Stimulated activated naive CD8-positive, alpha-beta T cell treated with anti-CD3 and anti-CD28 coated beads, Interleukin-15, Interleukin-2, amounts not matched to agents 100 U/mL and 50 U/mL, for 24 hours (primary cell): ENCODE results near the gene CCDC190.
"Not testable (repeated sequence)": the region's sequence is repeated elsewhere in the genome, so short reads cannot be mapped to it uniquely, and the experiment has no call there.

ENCODE experiments used
- ATAC-seq: fragments of 150-1000 bp; cut with Tn5 transposase; one replicate; pipeline ENCODE4 v1.10.0; 2021
- DNase-seq: peaks from one replicate; pipeline ENCODE4 v3.0.0; 2021

The CCDC190 gene

DNA sequence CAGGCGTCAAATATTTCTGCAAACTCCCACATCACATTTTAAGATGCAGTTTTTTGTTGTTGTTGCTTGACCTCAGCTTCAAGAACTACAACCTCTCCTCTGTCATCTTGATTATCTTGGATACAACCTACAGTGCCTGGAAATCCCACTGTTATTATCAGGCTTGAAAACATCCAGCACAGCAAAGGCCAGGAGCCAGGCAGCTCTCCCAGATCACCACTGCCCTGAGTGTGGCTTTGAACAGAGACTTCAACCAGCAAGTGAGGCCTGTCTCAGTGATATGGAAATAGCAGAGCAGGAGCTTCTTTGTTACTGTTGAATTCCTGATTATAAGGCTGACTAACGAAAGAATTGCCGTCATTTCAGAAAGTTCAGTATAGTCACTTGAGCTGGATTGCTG is 28.5 kb downstream of the CCDC190 start:
- DNase-seq = no peak
- no peak for ATAC-seq

DNA sequence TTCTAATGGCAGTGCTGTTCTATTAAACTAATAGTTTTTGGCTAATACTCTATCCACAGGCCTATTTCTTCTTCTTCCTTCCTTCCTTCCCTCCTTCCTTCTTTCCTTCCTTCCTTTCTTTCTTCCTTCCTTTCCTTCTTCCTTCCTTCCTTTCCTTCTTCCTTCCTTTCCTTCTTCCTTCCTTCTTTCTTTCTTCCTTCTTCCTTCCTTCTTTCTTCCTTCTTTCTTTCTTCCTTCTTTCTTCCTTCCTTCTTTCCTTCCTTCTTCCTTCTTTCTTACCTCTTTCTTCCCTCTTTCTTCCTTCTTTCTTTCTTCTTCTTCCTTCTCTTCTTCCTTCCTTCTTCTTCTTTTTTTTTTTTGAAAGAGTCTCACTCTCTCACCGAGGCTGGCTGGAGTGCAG is 31.7 kb downstream of the CCDC190 start:
- ATAC-seq (no peak), DNase-seq (no peak)

DNA sequence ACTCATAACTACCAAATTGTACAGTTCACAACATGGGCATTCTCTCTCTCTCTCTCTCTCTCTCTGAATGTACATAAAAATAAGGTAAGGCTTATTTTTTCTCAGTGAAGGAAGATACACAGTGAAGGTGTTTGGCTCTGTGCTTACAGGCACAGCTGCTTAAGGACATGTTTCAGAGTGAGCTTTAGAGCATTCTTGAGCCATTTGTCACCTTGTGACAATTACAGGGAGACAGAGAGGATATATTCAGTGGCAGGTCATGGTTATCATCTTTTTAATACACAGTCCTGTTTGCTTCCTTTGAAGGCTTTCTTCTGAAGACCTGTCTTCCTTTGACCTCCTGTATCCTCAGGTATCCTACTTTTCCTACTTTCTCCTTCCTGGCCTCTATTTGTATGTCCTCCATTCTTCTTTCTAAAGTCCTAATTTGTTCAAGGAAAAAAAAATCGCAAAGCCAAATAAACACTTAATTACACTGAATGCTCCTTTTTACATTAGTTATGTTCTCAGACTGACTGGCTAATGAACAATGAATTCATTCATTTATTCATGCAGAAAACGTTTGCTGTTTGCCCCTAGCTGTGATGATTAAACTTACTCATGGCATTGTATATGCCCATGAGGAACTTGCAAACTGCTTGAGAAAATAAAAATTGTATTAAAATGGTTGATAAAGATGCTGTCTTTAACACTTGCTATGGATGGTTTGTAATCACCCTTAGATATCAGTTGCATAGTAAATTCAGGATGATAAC is 37.0 kb downstream of the CCDC190 start:
- ATAC-seq = no peak

DNA sequence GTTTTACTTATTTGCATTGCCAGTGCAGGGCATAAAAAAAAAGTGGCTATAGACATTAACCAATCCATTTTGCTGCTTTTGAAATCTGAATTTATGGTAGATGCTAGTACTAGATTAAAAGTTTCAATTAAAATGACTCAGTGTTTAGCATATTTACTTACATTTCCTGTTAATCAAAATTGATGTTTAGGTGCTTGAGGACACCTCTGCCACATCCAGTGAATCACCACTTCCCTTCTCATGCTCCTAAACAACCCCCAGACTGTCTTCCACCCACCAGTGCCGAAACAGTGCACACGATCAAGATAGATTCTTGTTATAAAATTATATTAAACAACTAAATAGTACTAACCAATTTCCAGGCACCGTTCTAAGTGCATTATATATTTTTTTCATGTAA is 37.7 kb downstream of the CCDC190 start:
- DNase-seq (no peak), ATAC-seq (peak; percentile 82)

More for the DNA sequence above, 37.0 kb downstream of the CCDC190 start:
- no peak for DNase-seq

DNA sequence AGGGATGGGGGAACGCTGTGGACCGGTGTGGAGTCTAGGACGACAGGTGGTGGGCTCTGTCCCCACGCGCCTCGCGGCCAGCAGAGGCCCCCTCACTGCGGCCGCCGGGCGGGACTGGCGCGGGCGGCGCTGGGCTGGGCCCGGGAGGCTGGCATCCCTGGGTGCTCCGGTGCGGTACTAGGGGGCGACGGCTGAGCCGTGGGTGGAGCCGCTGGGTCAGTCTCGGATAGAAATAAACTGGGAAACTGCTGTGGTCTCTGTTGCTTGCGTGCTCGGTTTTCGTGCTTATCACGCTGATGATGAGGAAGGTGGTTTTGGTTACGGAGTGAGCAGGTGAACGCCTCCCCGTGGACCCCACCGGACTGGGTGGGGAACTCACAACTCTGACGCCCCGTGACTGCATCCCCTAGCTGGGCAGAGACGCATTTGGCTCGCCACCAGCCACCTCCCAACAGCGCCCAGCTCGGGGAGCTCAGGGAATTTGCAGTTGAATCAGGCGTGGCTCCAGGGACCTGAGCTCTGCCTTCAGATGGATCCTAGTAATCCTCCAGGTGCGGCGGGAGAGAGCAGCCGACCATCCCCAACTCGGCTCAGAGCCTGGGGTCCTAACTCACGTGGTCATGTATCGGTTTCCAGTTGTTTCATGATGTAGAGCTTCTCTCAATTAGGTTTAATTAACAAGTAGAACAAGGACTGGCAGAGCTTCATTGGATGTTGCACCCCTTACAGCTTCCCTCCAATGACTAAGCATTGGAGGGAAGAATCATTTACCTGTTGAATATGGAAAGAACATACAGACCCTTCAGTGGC is 38.4 kb downstream of the CCDC190 start:
- DNase-seq = peak; percentile 19
- ATAC-seq = peak; percentile 38

DNA sequence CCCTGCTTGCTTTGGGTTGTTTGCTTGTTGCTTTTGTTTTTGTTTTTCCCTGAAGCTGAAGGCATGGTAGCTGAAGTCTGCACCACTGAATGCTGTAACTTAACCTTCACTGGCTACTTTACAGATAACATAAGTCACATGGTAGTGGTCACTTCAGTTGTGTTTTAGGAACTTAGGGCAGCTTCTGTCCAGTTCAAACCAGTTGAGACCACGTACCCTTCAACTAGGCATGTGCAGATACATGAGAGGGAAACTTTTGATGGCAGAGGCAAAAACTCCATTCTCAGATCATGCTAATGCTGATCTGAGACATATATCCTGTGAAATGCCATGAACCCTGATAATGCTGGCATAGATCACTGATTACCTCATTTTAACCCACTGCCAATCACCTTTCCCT is 42.3 kb downstream of the CCDC190 start:
- not testable (repeated sequence) for ATAC-seq, DNase-seq

DNA sequence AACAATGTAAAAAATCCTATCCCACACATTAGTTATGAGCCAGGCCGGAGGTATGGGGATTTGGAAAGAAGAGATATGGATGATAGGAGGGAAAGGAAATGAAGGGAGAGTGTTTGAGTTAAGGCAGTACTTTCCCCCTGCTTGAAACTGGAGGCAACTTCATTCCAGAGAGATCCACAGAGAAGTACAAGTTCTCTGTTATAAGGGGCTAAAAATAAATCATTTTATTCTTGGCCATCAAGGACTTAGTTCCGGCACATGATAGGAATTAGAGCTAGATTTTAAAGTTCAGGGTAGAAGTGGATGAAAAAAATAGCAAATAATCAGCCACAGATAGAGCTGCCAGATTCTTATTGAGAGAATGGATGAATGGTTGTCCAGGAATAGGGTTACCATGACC is 42.8 kb downstream of the CCDC190 start:
- ATAC-seq, DNase-seq: not testable (repeated sequence)

DNA sequence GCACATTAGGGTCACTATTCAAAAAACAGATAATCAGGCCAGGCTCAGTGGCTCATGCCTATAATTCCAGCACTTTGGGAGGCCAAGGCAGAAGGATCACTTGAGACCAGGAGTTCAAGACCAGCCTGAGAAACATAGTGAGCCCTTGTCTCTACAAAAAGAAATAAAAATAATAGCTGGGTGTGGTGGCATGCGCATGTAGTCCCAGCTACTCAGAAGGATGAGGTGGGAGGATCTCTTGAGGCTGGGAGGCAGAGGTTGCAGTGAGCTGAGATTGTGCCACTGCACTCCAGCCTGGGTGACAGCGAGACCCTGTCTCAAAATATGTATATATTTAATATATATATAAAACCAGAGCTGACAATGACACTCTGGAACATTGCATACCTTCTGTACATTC is 48.6 kb downstream of the CCDC190 start:
- DNase-seq, ATAC-seq: not testable (repeated sequence)

DNA sequence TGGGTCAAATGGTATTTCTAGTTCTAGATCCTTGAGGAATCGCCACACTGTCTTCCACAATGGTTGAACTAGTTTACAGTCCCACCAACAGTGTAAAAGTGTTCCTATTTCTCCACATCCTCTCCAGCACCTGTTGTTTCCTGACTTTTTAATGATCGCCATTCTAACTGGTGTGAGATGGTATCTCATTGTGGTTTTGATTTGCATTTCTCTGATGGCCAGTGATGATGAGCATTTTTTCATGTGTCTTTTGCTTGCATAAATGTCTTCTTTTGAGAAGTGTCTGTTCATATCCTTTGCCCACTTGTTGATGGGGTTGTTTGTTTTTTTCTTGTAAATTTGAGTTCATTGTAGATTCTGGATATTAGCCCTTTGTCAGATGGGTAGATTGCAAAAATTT is 53.5 kb downstream of the CCDC190 start:
- not testable (repeated sequence) for ATAC-seq, DNase-seq
